GM12873 (cell line): Measurements from ENCODE around the gene ZSWIM4.
A peak's percentile ranks its signal among the peaks of the same experiment; 100 is the strongest.

Source experiments
- TF ChIP-seq, protein P1 (sequence below): IDR thresholded peaks from 2 replicates; pipeline ENCODE4 v1.5.1; 2012; ENCODE audit warnings: low read depth, mild to moderate bottlenecking, moderate library complexity, low read length, control low read depth; ENCODE audit not compliant: insufficient read depth; ENCODE audit errors: missing control alignments

The ZSWIM4 gene

GRCh38 chr19:13796301-13797057, 1.2 kb downstream of the ZSWIM4 start:
- TF ChIP-seq, protein P1, sequence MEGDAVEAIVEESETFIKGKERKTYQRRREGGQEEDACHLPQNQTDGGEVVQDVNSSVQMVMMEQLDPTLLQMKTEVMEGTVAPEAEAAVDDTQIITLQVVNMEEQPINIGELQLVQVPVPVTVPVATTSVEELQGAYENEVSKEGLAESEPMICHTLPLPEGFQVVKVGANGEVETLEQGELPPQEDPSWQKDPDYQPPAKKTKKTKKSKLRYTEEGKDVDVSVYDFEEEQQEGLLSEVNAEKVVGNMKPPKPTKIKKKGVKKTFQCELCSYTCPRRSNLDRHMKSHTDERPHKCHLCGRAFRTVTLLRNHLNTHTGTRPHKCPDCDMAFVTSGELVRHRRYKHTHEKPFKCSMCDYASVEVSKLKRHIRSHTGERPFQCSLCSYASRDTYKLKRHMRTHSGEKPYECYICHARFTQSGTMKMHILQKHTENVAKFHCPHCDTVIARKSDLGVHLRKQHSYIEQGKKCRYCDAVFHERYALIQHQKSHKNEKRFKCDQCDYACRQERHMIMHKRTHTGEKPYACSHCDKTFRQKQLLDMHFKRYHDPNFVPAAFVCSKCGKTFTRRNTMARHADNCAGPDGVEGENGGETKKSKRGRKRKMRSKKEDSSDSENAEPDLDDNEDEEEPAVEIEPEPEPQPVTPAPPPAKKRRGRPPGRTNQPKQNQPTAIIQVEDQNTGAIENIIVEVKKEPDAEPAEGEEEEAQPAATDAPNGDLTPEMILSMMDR: no peak

GRCh38 chr19:13797058-13797440, 1.8 kb downstream of the ZSWIM4 start:
- TF ChIP-seq, protein P1: no peak

GRCh38 chr19:13797870-13798269, 2.6 kb downstream of the ZSWIM4 start:
- TF ChIP-seq, protein P1: no peak

GRCh38 chr19:13799669-13800068, 4.4 kb downstream of the ZSWIM4 start:
- TF ChIP-seq, protein P1: no peak

GRCh38 chr19:13803038-13803437, 7.8 kb downstream of the ZSWIM4 start:
- TF ChIP-seq, protein P1: no peak

DNA sequence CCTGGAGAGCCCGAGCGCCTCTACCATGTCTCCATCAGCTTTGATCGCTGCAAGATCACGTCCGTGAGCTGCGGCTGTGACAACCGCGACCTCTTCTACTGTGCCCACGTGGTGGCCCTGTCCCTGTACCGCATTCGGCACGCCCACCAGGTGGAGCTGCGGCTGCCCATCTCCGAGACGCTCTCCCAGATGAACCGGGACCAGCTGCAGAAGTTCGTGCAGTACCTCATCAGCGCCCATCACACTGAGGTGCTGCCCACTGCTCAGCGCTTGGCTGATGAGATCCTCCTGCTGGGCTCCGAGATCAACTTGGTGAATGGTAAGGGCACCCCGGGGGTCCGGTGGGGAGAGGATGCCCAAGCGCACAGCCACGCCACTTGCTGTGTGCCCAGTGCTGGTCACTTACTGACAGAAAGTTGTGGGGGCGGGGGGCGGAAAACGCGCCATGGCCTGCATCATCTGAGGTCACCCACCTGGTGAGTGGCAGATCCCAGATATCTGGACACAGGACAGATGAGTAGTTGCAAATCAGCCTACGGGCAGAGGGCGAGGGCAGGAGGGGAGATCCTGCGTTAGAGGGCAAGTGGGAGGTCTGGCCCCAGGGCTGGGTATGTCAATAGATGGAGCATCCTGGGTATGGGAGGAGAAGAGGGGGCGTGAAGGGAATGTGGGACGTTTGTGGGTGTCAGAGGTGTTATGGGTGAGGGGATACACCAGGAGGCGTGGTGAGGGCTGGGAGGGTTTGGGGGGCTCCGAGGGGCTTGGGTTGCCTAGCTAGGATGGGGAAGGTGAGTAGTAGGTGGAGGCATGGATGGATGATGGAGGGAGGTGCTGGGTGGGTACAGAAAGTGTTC, 9.8 kb downstream of the ZSWIM4 start:
- TF ChIP-seq, protein P1: peak; percentile 16

DNA sequence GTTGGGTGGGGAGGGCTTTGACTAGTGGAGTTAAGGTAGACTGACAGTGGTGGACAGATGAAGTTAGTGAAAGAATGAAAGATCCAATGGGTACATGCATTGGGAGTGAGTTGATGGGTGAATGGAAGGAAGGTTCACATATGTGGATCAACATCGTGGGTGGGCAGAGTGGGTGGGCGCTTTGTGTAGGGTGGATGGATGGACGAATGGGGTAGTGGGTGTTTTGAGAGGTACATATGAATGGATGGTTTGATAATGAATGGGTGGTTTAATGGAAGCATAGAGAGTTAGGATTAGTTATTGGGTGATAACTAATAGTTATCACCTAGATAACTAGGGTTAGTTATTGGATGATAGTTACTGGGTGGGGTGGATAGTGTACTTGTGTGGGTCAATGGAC, 11.5 kb downstream of the ZSWIM4 start:
- TF ChIP-seq, protein P1: no peak
